GM21367 (cell line): Measurements from ENCODE around the gene DAZAP1.
"Not testable (repeated sequence)": the region's sequence is repeated elsewhere in the genome, so short reads cannot be mapped to it uniquely, and the experiment has no call there.

Experiments
- ATAC-seq: cut with Tn5 transposase; IDR thresholded peaks from one replicate; pipeline ENCODE4 v1.9.1; 2021; ENCODE audit not compliant: unreplicated experiment

The DAZAP1 gene

DNA sequence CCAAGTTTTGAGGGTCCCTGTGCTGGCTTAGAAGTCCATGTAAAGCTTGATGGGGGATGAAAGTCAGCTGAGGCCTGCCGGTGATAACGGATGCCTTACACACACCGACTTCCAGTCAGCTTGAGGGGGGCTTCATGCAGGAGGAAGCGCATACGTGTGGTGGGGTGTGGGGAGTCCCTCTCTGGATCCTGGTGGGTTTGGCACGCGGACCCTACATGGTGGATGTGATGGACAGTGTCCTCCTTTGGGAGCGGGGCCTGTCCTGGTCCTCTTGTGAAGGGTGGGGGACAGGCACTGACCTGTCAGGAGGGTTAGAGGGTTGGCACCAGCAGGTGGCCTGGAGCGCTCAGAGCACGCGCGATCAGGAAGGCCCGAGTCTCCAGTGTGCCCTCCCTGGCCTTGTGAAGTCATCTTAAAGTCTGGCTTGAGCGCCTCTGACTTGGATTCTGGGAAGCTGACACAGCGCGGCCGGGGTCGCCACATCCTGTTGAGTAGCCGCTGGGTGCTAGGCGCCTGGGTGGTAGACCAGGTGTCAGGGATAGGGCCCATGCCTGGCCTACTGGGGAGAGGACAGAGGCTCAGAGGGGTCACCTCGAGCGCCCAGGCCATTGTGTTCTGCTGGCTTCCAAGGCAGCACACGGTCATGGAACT, 2.9 kb downstream of the DAZAP1 start:
- no peak for ATAC-seq

GRCh38 chr19:1410789-1411188, 3.4 kb downstream of the DAZAP1 start:
- no peak for ATAC-seq

DNA sequence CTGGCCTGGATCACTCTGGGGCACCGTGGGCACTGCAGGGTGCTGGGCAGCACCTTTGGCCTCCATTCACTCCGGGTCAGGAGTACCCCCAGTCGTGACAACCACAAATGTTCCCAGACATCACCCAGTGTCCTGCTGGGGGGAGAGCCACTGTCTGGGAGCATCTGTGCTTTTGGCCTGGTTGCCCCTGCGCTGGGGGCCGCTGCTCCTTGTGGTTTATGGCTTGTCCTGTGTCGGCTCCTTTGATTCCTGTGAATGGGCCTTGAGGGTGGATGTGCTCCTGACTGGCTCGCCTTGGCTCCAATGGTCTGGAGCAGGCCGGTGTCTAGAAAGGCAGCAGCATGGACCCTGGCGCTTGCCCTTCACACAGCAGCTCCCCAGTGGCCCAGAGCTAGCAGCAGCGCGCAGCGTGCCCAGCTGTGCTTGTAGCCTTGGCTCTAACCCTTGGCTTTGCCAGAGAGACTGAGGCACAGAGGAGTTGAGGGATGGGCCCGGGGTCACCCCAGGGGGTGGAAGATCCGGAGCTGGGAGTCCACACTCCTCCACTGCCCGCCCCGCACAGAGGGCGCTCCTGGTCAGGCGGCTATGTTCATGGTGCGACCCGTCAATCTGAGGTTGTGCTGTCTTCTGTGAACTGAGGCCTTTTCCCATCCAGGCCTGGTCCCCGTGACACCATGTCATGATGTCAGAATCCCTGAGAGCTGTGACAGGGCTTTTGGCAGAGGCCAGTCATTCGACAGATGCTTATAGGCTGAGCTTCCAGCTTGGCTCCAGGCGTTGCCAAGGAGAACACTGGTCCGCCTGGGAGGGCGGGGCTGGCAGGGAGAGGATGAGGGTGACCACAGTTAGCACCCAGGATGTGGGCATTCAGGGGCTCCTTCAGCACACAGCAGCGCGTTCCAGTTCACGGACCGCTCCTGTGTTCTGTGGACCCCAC, 4.1 kb downstream of the DAZAP1 start:
- ATAC-seq = no peak

DNA sequence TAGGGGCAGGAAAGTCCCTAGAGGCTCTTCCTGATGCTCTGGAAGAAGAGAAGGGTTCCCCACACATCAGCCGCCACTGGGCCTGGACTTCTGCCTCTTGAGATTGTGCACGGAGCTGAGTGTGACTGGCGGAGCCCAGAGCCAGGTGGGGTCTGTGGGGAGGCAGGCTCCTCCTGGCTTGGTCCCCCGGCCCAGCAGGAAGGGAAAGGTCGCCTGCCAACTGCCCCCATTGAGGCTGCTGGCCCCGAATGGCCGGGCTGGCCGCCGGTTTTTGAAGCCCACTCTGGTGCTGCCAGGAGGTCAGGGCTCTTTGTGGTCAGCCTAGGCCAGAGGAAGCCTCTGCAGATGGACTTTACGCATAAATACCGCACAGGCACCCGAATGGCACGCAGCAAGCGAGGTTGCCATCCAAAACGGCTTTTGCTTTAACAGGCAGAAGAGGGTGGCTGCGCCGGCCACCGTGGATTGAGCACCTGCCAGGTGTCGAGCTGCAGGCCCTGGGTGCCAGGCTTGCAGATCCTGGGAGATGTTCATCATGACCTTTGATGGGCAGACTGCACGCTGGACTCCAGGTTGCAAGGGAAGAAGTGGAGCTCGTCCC, 5.0 kb downstream of the DAZAP1 start:
- no peak for ATAC-seq

GRCh38 chr19:1412995-1413800, 5.8 kb downstream of the DAZAP1 start:
- ATAC-seq = no peak

- no peak for ATAC-seq
Observed at GRCh38 chr19:1416014-1416841, 8.8 kb downstream of the DAZAP1 start.

DNA sequence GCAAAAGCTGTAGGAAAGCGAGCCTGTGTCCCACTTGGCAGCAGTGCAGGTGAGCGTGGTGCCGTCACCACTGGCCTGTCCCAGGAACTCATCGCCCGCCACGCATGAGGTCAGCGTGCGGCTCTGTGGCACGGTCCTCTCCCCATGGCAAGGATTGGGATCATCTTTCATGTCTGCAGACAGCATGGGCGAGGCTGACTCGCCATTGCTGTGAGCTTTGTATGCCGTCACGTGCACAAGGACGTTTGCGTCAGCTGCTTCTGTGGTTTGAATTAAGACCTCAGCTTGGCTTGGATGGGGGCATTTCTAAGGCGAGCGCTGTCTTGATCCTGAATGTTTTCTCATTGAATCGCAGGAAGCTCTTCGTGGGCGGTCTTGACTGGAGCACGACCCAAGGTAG, 9.8 kb downstream of the DAZAP1 start:
- ATAC-seq = no peak

DNA sequence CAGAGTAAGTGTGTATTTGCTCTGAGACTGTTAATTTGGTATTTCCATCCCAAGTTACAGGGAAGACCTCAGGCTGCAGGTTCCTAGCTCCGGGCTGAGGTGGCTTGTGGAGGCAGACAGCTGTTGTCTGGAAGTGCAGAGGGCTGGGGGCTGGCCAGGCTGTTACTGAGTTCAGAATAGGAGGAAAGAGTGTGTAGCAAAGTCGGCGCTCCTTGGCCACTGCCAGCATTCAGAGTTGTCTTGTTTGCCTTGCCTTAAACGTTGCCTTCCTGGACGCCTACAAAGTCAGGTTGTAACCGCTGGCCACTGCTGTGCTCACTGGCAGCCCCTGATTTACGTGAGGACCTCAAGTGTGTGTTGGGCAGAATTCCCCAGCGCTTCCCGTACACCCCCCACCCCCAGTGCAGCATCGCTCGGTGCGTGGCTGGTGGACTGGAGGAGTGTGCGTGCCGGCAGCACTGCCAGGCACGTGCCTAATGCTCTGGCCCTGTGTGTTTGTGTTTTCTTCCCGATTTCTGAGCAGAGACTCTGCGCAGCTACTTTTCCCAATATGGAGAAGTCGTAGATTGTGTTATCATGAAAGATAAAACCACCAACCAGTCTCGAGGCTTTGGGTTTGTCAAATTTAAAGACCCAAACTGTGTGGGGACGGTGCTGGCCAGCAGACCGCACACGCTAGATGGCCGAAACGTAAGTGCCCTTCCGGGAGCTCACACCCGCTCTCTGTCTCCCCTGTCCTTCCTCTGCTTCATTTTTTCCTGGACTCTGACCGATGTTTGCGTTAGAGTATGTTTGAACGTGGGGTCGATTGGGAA, 10.5 kb downstream of the DAZAP1 start:
- ATAC-seq = no peak

DNA sequence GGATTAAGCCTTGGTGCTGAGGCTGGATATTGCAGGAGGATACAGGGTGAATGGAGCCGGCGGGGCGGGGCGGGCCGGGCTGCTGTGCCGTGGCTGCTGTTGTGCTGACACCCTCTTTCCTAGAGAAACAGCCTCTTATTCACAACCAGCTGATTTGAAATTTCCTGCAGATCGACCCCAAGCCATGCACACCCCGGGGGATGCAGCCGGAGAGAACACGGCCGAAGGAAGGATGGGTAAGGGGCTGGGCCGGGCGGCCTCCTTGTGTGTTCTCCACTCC, 11.1 kb downstream of the DAZAP1 start:
- no peak for ATAC-seq

DNA sequence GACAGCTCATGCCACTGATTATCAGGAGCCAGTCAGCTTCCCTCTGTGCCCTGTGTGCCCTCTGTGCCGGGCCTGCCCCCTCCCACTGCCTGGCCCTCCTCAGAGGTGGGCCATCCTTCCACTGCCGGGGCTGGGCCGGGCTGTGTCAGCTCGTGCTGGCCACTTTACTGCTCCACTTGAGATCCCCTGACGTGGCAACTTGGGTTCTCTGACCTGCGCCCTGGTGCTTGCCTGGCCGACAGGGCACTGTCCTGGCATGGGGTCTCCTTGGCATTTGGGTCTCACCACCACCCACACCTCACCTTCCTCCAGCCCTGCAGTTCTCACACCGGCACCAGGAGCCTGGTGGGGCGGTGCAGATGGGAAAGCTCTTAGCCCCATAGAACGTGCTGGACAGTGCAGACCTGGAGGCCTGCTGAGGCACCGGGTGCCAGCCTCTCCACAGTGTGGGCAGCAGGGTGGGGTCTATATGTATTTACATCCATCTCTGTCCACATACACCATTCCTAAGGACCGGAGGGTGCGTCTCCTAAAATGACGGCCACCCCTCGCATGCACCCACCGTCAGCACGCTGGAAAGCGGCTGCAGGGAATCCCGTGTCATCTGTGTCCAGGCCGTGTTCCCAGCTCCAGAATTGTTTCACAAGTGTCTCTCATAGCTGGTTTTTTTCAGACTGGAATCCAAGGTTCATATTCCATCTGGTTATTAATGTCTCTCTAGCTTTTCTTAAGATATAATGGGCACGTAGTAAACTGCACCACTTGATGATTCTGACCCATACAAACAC, 11.8 kb downstream of the DAZAP1 start:
- no peak for ATAC-seq

- not testable (repeated sequence) for ATAC-seq
Observed at GRCh38 chr19:1420085-1420484, 12.7 kb downstream of the DAZAP1 start.

DNA sequence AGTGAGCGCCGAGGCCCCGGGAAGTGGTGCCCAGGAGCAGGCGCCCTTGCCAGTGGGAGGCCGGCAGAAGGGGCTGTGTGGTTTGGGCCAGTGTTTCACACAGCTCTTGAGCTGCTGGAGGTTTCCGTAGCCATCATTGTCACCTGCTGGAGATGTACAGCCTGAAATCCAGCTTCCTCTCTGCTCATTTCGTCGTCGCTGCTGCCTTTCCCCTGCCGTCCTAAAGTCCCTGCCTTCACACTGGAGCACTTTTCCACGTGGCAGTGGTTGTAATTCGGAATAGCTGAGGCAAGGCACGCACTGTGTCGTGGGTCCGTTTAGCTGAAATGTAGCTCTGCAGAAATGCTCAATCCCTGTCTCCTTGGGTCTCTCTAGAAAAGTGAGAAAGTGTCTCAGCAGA, 13.2 kb downstream of the DAZAP1 start:
- no peak for ATAC-seq

- ATAC-seq = no peak
Observed at GRCh38 chr19:1421218-1421957, 14.0 kb downstream of the DAZAP1 start.

GRCh38 chr19:1421958-1422305, 14.5 kb downstream of the DAZAP1 start:
- no peak for ATAC-seq

DNA sequence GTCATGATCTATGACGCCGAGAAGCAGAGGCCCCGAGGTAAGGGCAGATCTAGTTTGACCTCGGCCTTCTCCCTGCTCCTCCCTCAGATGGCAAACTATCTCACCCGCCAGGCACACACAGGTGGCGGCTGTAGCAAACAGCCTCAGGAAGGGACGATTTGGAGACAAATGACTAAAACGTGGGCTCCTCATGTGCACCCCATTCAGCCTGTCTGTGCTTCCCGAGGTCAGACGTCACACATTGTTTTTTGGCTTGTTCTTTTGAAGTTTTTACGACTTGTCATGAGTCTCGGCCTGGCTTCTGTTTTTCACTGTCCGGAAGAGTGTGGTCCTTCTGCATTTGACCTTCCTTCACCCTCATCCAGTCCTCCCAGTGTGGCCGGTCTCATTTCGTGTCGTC, 15.0 kb downstream of the DAZAP1 start:
- ATAC-seq = no peak

DNA sequence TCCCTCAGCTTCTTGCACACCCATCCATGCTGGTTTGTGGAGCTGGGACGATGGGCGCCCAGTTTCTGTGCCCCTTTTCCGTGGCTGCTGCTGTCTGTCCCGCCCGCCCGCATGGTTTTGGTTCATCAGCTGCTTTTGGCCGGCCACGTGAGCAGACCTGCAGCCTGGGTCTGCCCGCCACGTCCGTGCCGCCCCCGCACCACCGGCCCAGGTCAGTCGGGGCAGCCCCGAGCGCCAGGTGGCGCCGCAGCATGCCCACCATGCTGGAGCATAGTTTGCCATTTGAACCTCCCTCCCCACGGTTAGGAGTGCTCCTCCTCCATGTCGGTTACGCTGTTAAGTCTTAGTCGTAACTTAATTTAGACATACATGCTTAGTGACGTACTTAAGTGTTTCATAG, 15.6 kb downstream of the DAZAP1 start:
- no peak for ATAC-seq

DNA sequence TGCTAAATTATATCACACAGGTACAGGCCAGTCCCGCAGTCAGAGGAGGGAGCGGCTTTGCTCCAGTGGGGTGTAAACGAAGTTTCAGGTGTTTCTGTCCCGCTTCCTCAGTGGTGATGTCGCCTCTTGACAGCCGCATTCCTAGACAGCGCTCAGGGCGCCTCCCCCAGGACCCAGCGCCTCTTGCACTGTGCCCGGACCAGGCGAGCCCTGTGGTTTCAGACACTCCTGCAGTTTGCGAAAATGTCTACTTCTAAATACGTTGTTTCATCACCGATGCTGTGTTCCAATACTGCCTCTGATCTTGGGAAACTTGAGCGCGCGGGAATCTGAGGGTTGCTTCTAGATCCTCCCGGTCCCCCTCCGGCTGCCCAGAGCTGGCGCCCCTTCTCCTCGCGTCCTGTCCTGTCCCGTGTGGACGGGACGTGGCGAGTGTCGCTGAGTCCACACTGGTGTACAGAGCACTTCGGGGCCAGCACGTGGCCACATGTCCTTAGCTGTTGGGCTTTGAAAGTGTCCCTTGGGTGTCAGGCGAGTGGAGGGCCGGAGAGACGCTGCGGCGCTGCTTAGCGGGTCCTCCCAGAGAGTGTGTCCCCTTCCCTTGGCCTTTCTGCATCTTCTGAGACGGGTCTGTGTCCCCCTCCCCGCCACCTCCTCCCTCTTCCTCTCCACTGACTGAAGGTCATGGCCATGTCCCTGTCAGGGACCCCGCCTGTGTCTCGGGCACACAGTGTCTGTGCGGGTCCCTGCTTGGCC, 16.2 kb downstream of the DAZAP1 start:
- no peak for ATAC-seq
